Measurements from ENCODE around the gene ATAD1.

- TF ChIP-seq RCOR1 (IDR thresholded peaks at IDR 0.05; ENCODE audit: insufficient replicate concordance, low read length): no peak
- TF ChIP-seq CHD1 (IDR thresholded peaks at IDR 0.05; ENCODE audit: low read depth, low read length): no peak
Observed at GRCh38 chr10:87818505-87819288, 671 bp upstream of the ATAD1 start.

All from IMR-90 (cell line).